HG02970 (cell line): Measurements from ENCODE around the gene TMEM132D.
"Not testable (repeated sequence)": the region's sequence is repeated elsewhere in the genome, so short reads cannot be mapped to it uniquely, and the experiment has no call there.

ENCODE experiments used
- ATAC-seq: cut with Tn5 transposase; IDR thresholded peaks from one replicate; pipeline ENCODE4 v1.9.1; 2021; ENCODE audit warnings: mild to moderate bottlenecking, moderate library complexity, moderate number of reproducible peaks; ENCODE audit not compliant: unreplicated experiment, low FRiP score

The TMEM132D gene

DNA sequence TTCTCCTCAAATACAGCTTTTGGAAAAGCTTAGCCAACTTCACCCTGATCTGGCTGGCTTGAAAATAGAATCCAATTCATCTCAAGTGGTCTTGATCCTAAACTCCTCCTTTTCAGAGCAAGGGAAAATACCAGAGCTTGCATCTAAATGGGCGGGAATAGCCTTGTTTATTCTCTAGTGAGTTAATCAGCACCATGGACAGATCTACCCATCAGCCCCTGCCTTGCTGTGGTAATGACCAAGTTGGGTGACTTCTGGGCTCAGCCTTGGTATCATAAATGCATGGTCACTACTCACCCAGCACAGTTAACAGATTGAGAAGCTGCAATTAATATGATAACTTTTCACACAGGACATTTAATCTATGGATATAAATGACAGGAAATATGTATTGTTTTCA is 853.9 kb downstream of the TMEM132D start:
- ATAC-seq = no peak

DNA sequence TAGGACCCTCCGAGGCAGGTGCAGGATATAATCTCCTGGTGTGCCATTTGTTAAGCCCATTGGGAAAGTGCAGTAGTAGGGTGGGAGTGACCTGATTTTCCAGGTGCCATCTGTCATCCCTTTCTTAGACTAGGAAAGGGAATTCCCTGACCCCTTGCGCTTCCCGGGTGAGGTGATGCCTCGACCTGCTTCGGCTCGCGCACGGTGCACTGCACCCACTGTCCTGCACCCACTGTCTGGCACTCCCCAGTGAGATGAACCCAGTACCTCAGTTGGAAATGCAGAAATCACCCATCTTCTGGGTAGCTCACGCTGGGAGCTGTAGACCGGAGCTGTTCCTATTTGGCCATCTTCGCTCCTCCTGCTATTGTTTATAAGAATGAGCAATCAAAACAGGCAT is 860.5 kb downstream of the TMEM132D start:
- not testable (repeated sequence) for ATAC-seq

DNA sequence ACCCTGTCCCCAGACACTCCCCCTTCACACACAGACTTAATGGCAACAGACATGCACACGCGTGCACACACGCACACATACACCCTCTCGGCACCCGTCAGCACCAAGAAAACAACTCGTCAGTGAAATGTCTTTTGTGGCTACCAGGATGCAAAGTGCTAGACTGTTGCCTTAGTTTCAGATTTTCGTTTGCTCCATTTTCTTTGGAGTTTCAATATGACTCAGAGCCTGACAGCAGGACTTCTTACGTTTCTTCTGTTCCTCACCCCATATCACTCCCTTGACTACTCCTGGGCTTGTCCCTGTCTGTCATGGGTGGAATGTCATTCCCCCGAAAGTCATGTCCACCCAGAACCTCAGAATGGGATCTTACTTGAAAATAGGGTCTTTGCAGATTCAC is 867.7 kb downstream of the TMEM132D start:
- no peak for ATAC-seq

DNA sequence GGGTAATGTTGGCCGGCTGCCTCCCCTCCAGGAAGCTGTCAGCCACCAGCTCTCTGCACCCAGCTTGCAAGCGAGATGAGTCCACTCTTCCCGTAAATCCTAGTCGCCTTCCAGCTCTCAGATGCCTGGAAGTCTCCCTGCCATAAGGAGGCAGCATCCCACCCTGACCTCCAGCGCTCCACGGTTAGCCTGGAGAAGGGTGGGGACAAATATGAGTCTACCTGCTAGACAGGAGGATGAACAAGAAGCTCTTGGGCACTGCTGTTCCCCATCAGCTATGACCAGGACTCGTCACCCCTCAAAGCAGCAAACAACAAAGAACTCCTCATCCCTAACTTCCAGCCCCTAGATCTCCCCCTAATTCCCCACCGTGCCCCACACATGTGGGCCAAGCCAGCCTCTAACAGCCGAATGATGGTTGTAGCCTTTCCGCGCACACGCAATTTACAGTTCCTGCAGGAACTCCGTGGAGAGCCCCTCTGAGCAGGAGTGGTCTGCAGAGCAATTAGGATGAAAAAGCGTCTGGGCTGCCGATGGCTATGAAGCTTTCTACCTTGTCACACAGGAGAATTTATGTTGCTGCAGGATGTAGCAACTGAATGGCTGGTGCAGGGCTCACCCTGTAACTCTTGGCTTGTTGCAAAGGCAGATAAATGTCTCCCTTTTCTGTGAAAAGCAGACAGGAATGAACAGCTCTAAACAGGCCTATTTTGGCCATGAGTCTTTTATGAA is 869.1 kb downstream of the TMEM132D start:
- ATAC-seq = no peak

DNA sequence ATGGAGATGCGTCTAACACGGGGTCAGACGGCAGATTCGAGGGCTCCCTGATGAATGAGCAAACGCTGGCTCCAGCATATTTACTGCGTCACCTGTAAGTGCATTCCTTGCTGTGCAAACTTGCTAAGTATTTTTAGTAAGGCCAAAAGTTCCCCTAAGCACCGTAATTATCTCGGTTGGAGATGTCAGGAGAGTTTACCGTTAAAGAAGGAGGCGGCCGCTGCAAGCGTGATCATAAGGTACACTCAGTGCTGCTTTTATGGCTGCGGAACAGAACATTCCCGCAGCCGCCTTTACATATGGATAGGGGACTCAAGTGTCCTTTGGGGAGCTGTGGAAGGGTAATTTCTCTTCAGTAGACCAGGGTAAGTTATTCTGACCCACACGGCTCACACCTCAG is 875.0 kb downstream of the TMEM132D start:
- no peak for ATAC-seq

DNA sequence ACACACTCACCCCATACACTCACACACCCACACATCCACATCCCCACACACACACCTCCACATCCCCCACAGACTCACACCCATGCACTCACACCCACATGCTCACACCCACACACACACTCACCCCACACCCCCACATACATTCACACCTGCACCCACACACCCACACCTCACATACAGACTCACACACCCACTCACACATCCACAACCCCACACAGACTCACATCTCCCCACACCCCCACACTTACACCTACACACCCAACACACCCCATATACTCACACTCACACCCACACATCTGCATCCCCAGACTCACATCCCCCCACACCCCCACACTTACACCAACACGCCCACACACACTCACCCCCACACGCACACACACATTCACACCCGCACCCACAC is 878.8 kb downstream of the TMEM132D start:
- no peak for ATAC-seq
